ENCODE results near the gene BRICD5. TPM values are rescaled to one million over a fixed set of nuclear protein-coding genes. Genes with fewer than 3 reads are reported as not detected.
A peak's percentile ranks its signal among the peaks of the same experiment; 100 is the strongest.
"Not testable (repeated sequence)": the region's sequence is repeated elsewhere in the genome, so short reads cannot be mapped to it uniquely, and the experiment has no call there.

BRICD5 gene
- 10 to 100 TPM; 12.8 to 14.4 TPM for total RNA-seq

DNA sequence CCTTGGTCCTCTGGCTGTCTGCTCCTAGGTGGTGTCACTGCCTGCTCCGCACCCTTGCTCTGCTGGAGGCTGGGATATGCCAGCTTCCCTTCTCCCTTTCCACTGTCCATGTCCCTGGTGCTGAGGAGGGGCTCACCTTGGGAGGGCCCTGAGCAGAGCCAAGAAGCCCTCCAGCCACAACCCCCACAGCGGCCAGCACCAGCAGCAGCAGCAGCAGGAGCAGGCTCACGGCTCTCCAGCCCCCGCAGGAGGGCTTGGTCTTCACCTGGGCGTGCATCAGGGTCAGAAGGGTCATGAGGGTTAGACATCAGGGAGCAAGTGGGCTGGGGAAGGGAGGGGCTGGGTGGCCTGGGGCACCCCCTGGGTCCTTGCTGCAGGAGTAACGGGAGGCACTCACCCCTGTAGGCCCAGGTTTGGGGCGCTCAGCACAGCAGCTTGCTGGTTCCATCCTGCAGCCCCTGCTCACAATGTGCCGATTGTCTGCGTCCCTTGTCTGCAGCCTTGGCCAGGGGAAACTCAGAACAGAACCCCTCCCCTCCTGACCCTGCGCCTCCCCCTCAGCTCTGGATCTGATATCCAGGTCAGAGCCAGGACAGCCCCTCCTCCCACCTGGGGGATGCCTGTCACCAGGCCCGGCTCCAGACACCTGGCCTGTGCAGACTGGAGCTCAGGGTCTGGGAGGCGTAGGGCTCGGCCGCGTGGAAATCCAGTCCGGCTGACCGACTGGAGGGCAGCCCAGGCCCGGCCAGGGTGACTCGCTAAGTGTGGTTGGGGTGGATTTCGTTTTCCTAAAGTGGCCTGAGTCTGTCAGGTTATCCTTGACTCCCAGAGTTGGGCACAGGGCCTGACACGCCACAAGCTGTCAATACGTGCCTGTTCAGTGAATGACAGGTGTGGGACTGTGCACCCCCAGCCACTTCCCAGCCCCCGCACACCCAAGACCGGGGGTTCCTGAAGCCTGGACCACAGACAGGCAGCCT, at the start of gene BRICD5:
Gene BRICD5 (minus strand): TSS at position 478 of the 980 bp plus-strand sequence. CDS start 30 bp downstream, at position 448.
- H3K4me3 Mint-ChIP-seq: peak within 1 kb of the TSS in 1 of 2 donors; percentile 45

DNA sequence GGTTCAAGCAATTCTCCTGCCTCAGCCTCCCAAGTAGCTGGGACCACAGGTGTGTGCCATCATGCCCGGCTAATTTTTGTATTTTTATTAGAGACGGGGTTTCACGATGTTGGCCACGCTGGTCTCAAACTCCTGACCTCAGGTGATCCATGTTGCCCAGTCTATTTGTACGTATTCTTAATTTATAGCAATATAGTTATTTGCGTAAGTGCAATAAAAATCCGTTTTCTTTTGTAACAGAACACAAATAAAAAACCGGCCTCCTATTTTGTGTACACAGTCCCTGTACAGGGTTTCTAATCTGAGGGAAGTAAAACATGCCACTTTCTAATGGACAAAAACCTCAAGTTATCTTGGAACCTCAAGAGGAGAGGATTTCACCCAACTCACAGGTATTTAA, 49.6 kb upstream of the BRICD5 start:
- Mint-ChIP-seq H3K27ac (no peak overlapping the region), H3K4me1 (ENCODE audit: low read depth) (peaks cover 12% of the 10 kb centered on the region), H3K4me3 (no peak overlapping the region), H3K36me3 (ENCODE audit: insufficient read depth in 2 of 2) (peaks cover 19 to 58% of the 10 kb centered on the region in 2 donors), H3K27me3 (ENCODE audit: low read depth) (no peaks in the 10 kb centered on the region), H3K9me3 (no peaks in the 10 kb centered on the region)
- ATAC-seq (replicated peaks in 1 of 2): no peak
- no peak for DNase-seq

More for the DNA sequence above, at the start of gene BRICD5:
- Mint-ChIP-seq H3K4me1 (ENCODE audit: low read depth) (peaks cover 38% of the 10 kb centered on the region), H3K27ac (no peak within 1 kb of the TSS), H3K36me3 (ENCODE audit: insufficient read depth in 2 of 2) (peaks cover 2 to 7% of the 10 kb centered on the region in 2 donors), H3K9me3 (no peaks in the 10 kb centered on the region), H3K27me3 (ENCODE audit: low read depth) (no peaks in the 10 kb centered on the region)
- no peak for ATAC-seq (replicated peaks in 1 of 2)
- no peak for DNase-seq

DNA sequence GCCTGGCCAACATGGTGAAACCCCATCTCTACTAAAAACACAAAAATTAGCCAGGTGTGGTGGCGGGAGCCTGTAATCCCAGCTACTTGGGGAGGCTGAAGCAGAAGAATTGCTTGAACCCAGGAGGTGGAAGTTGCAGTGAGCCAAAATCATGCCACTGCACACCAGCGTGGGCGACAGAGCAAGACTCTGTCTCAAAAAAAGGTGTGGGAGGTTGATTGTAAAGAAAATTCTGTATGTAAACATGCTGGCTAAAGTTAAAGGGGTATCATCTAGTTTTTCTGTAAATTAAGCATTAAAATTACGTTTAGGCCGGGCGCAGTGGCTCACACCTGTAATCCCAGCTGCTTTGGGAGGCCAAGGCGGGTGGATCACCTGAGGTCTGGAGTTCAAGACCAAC, 47.9 kb upstream of the BRICD5 start:
- not testable (repeated sequence) for H3K27ac Mint-ChIP-seq; ATAC-seq (replicated peaks in 1 of 2); DNase-seq; H3K4me3 Mint-ChIP-seq; H3K27me3 Mint-ChIP-seq (ENCODE audit: low read depth); H3K4me1 Mint-ChIP-seq (ENCODE audit: low read depth); H3K9me3 Mint-ChIP-seq
- H3K36me3 Mint-ChIP-seq (ENCODE audit: insufficient read depth in 2 of 2): peaks cover 19 to 53% of the 10 kb centered on the region in 2 donors

DNA sequence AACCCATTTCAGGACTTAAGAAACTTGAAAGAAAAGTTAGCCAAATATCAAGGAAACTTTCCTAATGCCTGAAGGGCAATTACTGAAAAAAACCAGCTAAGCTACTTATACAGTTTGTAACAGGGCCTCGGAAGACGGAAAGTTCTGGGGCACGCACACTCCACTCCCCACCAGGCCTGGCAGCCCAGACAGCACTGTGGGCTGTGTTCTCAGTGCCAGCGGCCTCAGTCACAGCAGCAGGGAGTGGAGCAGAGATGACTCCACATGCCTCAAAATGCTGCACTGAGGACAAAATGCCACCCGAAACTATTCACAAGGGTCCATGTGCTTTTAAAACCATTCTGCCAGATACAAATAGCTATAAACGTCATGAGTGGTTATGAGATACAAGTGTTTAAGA, 47.1 kb upstream of the BRICD5 start:
- ATAC-seq (replicated peaks in 1 of 2): no peak
- Mint-ChIP-seq H3K4me3 (no peak overlapping the region), H3K9me3 (no peaks in the 10 kb centered on the region), H3K4me1 (ENCODE audit: low read depth) (no peaks in the 10 kb centered on the region), H3K27ac (no peak overlapping the region), H3K36me3 (ENCODE audit: insufficient read depth in 2 of 2) (peaks cover 21 to 57% of the 10 kb centered on the region in 2 donors), H3K27me3 (ENCODE audit: low read depth) (no peaks in the 10 kb centered on the region)
- no peak for DNase-seq

DNA sequence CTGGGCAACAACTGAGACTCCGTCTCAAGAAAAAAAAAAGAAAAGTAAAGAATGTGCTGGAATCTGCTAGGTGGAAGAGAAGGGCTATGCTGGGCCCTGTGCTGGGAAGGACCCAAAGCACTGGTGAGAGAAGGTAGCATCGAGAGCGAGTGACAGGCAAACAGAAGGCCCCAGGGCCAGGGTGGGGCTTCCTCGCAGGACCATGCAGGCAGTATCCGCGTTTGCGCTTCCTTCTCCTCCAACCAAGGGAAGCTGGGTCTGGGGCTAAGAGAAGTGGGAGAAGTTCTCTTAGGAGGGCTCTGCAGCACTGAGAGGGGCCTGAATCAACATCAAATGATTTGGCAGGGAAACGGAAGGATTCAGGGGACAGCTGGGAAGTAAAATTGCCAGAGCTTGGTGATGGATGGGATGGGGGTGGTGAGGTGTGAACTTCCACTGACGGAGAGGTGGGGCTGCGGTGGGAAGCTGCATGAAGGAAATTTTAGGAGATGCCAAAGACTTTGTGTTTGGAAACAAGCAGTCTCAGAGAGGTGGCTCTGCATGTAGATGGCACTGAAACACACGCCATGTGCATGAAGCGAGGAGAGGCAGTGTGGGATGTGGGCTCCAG, 46.0 kb upstream of the BRICD5 start:
- DNase-seq (no peak), ATAC-seq (replicated peaks in 1 of 2) (no peak)
- no peaks in the 10 kb centered on the region for H3K4me1 Mint-ChIP-seq (ENCODE audit: low read depth)
- no peaks in the 10 kb centered on the region for H3K27me3 Mint-ChIP-seq (ENCODE audit: low read depth)
- peak overlapping the region; percentile 64 for H3K27ac Mint-ChIP-seq
- H3K36me3 Mint-ChIP-seq (ENCODE audit: insufficient read depth in 2 of 2): peaks cover 12 to 48% of the 10 kb centered on the region in 2 donors
- no peak overlapping the region for H3K4me3 Mint-ChIP-seq
- H3K9me3 Mint-ChIP-seq: no peaks in the 10 kb centered on the region

DNA sequence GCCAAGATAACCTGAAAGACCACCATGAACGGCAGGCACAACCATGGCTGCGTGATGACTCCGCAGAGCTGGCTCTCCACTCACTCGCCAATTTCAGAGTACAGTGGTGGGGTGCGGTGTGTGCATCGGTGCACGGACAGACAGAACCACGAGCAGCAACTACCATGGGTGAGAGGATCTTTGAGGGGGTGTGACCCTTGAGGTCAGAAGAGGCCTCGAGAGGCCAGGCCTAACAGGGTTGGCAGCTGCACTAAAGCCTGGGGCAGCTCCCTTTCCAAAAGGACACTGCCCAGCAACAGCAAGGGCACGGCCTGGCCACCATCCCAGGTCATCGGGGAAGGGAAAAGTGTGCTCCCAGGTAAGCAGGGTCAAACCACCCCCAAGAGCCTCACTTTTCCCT, 42.6 kb upstream of the BRICD5 start:
- no peak for ATAC-seq (replicated peaks in 1 of 2)
- no peaks in the 10 kb centered on the region for H3K27me3 Mint-ChIP-seq (ENCODE audit: low read depth)
- no peaks in the 10 kb centered on the region for H3K4me1 Mint-ChIP-seq (ENCODE audit: low read depth)
- H3K27ac Mint-ChIP-seq: no peak overlapping the region
- DNase-seq: no peak
- no peaks in the 10 kb centered on the region for H3K9me3 Mint-ChIP-seq
- peaks cover 10 to 35% of the 10 kb centered on the region in 2 donors for H3K36me3 Mint-ChIP-seq (ENCODE audit: insufficient read depth in 2 of 2)
- H3K4me3 Mint-ChIP-seq: no peak overlapping the region

DNA sequence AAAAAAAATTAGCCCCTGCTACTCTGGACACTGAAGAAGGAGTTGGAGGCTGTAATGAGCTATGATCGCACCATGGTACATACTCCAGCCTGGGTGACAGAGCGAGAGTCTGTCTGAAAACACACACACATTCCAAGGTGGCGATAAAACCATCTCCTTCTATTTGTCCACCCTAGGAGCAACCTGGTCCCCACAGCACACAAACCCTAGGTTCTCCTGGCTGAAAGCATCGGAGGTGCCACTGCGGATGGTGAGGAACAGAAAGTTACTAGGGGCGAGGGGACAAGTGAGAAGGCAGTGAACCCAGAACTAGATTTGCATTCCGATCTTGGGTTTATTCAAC, 42.1 kb upstream of the BRICD5 start:
- Mint-ChIP-seq H3K4me1 (ENCODE audit: low read depth) (no peaks in the 10 kb centered on the region), H3K4me3 (no peak overlapping the region), H3K9me3 (no peaks in the 10 kb centered on the region), H3K27me3 (ENCODE audit: low read depth) (no peaks in the 10 kb centered on the region), H3K27ac (no peak overlapping the region), H3K36me3 (ENCODE audit: insufficient read depth in 2 of 2) (peaks cover 9 to 31% of the 10 kb centered on the region in 2 donors)
- ATAC-seq (replicated peaks in 1 of 2) (no peak), DNase-seq (no peak)

DNA sequence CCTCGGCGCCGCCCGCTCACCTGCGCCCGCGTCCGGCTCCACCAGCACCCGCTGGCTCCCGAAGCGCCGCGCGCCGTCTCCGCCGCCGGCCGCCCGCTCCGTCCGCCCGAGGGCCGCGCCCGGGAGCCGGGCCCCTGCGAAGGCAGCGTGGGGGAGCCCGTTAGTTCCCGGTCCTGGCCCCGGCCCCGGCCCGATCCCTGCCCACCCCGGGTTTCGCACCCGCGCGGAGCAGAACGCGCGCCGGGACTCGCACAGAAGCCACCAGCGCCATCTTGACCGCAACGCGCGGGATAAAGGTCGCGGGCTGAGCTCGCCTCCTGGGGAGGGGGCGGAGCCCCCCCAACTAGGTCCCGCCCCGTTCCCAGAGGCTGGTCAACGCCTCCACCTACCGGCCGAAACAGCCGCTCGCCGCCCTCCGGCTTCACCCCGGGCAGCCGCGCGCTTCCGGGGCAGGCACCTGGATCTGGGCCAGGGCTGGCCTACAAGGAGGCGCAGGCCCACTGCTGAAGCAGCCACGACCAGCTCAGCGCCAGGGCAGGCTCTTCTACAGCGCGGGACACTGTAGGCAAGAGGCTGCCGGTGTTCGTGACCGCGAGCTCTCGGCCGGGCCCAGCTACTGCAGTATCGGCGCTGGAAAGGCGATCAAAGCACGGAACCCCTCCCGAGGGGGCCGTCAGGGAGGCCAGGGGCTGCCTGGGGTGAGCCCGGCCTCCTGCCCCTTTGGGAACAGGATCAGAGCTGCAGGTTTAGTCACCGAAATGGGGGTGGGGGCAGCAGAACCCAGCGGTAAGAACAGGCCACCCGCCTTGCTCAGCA, 40.8 kb upstream of the BRICD5 start, which contains the start of gene ECI1:
Gene ECI1 (minus strand): TSS at position 292 of the 816 bp plus-strand sequence. CDS start 21 bp downstream, at position 271.
- peak within 1 kb of the TSS; percentile 96 for H3K27ac Mint-ChIP-seq
- peaks cover 5 to 26% of the 10 kb centered on the region in 2 donors for H3K36me3 Mint-ChIP-seq (ENCODE audit: insufficient read depth in 2 of 2)
- H3K9me3 Mint-ChIP-seq: no peaks in the 10 kb centered on the region

DNA sequence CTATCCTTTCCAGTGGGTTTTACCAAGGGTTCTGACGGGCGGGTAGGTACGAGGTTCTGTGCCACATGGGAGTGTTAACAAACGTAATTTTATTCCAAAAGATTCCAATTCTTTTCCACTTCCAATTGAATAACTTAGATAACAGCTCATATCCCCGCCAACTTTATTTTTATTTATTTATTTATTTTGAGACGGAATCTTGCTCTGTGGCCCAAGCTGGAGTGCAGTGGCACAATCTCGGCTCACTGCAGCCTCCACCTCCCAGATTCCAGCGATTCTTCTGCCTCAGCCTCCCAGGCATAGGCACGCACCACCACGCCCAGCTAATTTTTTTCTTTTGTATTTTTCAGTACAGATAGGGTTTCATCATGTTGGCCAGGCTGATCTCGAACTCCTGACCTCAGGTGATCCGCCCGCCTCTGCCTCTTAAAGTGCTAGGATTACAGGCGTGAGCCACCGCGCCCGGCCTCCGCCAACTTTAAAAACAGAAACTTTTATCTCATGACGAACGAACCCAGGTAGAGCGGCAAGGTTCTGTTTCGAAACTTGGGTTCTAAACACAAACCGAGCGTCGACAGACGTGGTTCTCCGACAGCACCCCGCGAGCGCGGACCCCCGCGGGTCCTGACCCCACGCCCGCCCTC, 40.1 kb upstream of the BRICD5 start:
- ATAC-seq (replicated peaks in 1 of 2) (peak; percentile 3 to 14), DNase-seq (peak; percentile 47 to 48)
- Mint-ChIP-seq H3K27ac (peak overlapping the region; percentile 96), H3K9me3 (no peaks in the 10 kb centered on the region), H3K27me3 (ENCODE audit: low read depth) (no peaks in the 10 kb centered on the region), H3K36me3 (ENCODE audit: insufficient read depth in 2 of 2) (peaks cover 3 to 20% of the 10 kb centered on the region in 2 donors), H3K4me1 (ENCODE audit: low read depth) (no peaks in the 10 kb centered on the region), H3K4me3 (peak overlapping the region; percentile 97 to 98)

More for the DNA sequence above, 40.8 kb upstream of the BRICD5 start, which contains the start of gene ECI1:
- Mint-ChIP-seq H3K4me3 (peak within 1 kb of the TSS; percentile 97 to 98), H3K27me3 (ENCODE audit: low read depth) (no peaks in the 10 kb centered on the region), H3K4me1 (ENCODE audit: low read depth) (no peaks in the 10 kb centered on the region)
- peak; percentile 92 for ATAC-seq (replicated peaks in 1 of 2)
- DNase-seq: peak; percentile 93 to 94

DNA sequence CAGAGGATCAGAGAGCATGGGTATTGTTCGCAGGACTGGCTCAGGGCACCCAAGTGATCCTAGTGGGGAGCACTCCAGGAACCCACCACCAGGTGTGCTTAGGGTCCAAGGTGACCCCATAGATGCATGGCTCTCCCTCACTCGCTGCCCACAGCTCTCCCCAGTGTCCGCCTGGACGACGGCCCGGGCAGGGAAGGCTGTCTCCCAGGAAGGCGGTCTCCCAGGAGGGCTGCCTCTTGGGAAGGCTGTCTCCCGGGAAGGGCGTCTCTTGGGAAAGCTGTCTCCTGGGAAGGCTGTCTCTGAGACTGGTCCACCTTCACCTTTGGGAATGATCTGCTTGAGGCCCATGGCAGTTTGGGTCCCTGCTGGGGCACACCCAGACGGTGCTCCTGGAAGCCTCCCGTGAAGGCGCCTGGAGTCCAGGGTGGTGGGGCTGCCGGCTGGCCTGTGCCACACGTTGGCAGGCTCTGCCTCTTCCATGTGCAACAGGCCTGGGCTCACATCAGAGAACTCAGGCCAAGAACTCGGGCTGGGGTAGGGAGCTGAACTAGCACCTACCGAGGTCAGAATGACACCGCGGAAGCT, 35.7 kb upstream of the BRICD5 start:
- ATAC-seq (replicated peaks in 1 of 2) (no peak), DNase-seq (no peak)
- Mint-ChIP-seq H3K4me1 (ENCODE audit: low read depth) (no peaks in the 10 kb centered on the region), H3K27me3 (ENCODE audit: low read depth) (no peaks in the 10 kb centered on the region), H3K36me3 (ENCODE audit: insufficient read depth in 2 of 2) (peaks cover 0 to 6% of the 10 kb centered on the region in 2 donors), H3K9me3 (no peaks in the 10 kb centered on the region), H3K4me3 (no peak overlapping the region), H3K27ac (no peak overlapping the region)

DNA sequence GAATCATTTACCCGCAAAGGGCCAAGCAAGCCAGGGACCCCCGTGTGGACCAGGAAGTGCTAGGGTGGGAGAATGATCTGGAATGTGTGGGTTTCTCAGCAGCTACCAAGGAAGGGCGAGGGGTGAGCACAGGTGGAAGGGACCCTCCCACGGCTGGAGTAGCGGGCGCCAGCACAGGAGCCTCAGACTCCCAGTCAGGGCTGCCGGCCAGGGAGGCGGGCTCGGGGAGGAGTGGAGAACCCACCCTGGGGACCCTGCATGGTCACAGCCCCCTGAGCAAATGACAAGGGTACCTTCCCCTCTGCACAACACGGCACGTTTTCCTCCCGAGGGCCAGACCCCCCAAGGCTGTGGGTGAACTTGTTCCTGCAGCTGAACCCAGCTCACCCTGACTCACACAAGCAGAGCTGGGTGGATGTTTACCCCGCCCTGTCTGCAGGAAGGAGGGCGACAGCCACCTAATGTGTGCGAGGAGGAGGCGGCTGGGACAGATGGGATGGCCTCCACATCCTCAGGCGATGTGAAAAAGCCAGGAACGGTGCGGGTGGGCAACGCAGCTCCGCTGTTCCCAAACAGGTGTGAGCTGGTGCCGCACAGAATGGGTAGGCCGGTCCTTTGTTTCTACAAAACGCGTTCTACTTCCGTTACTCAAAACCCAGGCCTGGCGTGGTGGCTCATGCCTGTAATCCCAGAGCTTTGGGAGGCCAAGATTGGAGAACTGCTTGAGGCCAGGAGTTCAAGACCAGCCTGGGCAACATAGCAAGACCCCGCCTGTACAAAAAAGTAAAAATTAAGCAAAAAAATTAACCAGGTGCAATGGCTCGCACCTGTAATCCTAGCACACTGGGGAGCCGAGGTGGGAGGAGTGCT, 34.5 kb upstream of the BRICD5 start:
- Mint-ChIP-seq H3K27me3 (ENCODE audit: low read depth) (no peaks in the 10 kb centered on the region), H3K4me1 (ENCODE audit: low read depth) (no peaks in the 10 kb centered on the region), H3K27ac (no peak overlapping the region), H3K4me3 (no peak overlapping the region), H3K9me3 (no peaks in the 10 kb centered on the region), H3K36me3 (ENCODE audit: insufficient read depth in 2 of 2) (peaks cover 0 to 3% of the 10 kb centered on the region in 2 donors)
- DNase-seq: no peak
- peak in 1 of 2 donors; percentile 12 for ATAC-seq (replicated peaks in 1 of 2)

All from activated T-cell treated with anti-CD3 and anti-CD28 coated beads, Interleukin-2, amount 50 U/mL, for 72 hours (primary cell).